Esophagus squamous epithelium (tissue), 5 donors: ENCODE measurements around the gene CASTOR1. TPM values are rescaled to one million over a fixed set of nuclear protein-coding genes. Genes with fewer than 3 reads are reported as not detected.
A peak's percentile ranks its signal among the peaks of the same experiment; 100 is the strongest.

Experiments used
- DNase-seq: peaks from one replicate; lab custom pipeline; 2025; lab: John Stamatoyannopoulos, UW
- H3K27ac ChIP-seq, 4 donors: fragments of 200-600 bp; sonication (generic); one replicate each; pipeline ENCODE4 v1.5.1; 2016 to 2019; ENCODE audit warnings: mild to moderate bottlenecking in 1 of 4
- H3K27me3 ChIP-seq, 4 donors: fragments of 200-600 bp; sonication (generic); 1 replicate in 3 of 4; 2 replicates in 1 of 4; pipeline versions ENCODE4 v1.5.1 to v1.6.0; 2017 to 2021; ENCODE audit warnings: antibody characterized with exemption in 1 of 4
- H3K36me3 ChIP-seq, 3 donors: fragments of 200-600 bp; sonication (generic); one replicate each; pipeline ENCODE4 v1.5.1; 2016 to 2019
- H3K4me1 ChIP-seq, 3 donors: fragments of 200-600 bp; sonication (generic); one replicate each; pipeline ENCODE4 v1.5.1; 2017 to 2019
- H3K4me3 ChIP-seq, 4 donors: fragments of 200-600 bp; sonication (generic); 1 replicate in 3 of 4; 2 replicates in 1 of 4; pipeline ENCODE4 v1.5.1; 2016 to 2019; ENCODE audit warnings: mild to moderate bottlenecking in 2 of 4, moderate library complexity in 1 of 4
- H3K9me3 ChIP-seq, 3 donors: fragments of 200-600 bp; sonication (generic); one replicate each; pipeline ENCODE4 v1.5.1; 2016 to 2019
- CTCF ChIP-seq, 6 experiments: fragments of 450-650 bp in 4 of 6; fragments of 200-600 bp in 2 of 6; sonication (generic) in 2 of 6; IDR thresholded peaks; one replicate each; pipeline ENCODE4 v1.5.1; 2016 to 2019; ENCODE audit warnings: antibody characterized with exemption in 6 of 6, mild to moderate bottlenecking in 4 of 6, moderate library complexity in 4 of 6
- POLR2A ChIP-seq, 4 donors: fragments of 450-650 bp; IDR thresholded peaks; one replicate each; pipeline ENCODE4 v1.6.1; 2017; ENCODE audit warnings: antibody characterized with exemption in 4 of 4, mild to moderate bottlenecking in 4 of 4, moderate library complexity in 3 of 4
- WGBS, 2 donors: methylation state at CpG; one replicate each; pipeline ENCODE4 v1.1.5; 2018; 5-methylcytosine and 5-hydroxymethylcytosine counted together
- intact Hi-C: fragments of 100-400 bp; cut with DNase I; formaldehyde crosslinking; loops from one replicate; pipeline ENCODE4 v1.15.0; 2022
- total RNA-seq, 4 donors: library from RNA; depleted of rRNA; stranded (reverse); fragments of >200 nt; gene quantifications; one replicate each; pipeline ENCODE4 v1.1.0, GENCODE V29; 2016
- donor health status: DM: yes; HTN: yes; CAD: no.

Gene CASTOR1
- total RNA-seq, 4 donors from 2014 or later, result 18.9 to 76.4 (median 40.7) TPM

GRCh38 chr22:30283342-30283741 is 6.0 kb downstream of the CASTOR1 start:
- peaks cover 7 to 55% (median 8%) of the 10 kb centered on the region in 3 donors for H3K36me3 ChIP-seq
- WGBS, 2 donors, result no CpG with 5 or more reads among the region's 4 CpGs
- no peak for TF ChIP-seq CTCF (IDR thresholded peaks at IDR 0.05)
- TF ChIP-seq POLR2A (IDR thresholded peaks at IDR 0.05), result no peak
- intact Hi-C loops, result no loop called here
- H3K9me3 ChIP-seq, result no peaks in the 10 kb centered on the region
- H3K4me1 ChIP-seq, result peaks cover 20 to 43% (median 21%) of the 10 kb centered on the region in 3 donors
- DNase-seq, result no peak
- H3K27me3 ChIP-seq, result no peaks in the 10 kb centered on the region
- H3K4me3 ChIP-seq, result no peak overlapping the region
- no peak overlapping the region for H3K27ac ChIP-seq

- no peak for DNase-seq
- Histone ChIP-seq H3K27ac (no peak overlapping the region), H3K4me1 (peaks cover 22 to 43% (median 22%) of the 10 kb centered on the region in 3 donors), H3K27me3 (no peaks in the 10 kb centered on the region), H3K9me3 (no peaks in the 10 kb centered on the region), H3K36me3 (peaks cover 7 to 55% (median 8%) of the 10 kb centered on the region in 3 donors), H3K4me3 (no peak overlapping the region)
- intact Hi-C loops, result no loop called here
- 35 to 76% methylated on average over 2 of the region's 7 CpGs for WGBS, 2 donors
- no peak for TF ChIP-seq CTCF (IDR thresholded peaks at IDR 0.05)
- no peak for TF ChIP-seq POLR2A (IDR thresholded peaks at IDR 0.05)
Observed at GRCh38 chr22:30282616-30283046, 6.7 kb downstream of the CASTOR1 start.

- TF ChIP-seq CTCF (IDR thresholded peaks at IDR 0.05) (no peak), POLR2A (IDR thresholded peaks at IDR 0.05) (no peak)
- H3K27me3 ChIP-seq, result no peaks in the 10 kb centered on the region
- H3K4me3 ChIP-seq, result no peak overlapping the region
- H3K4me1 ChIP-seq, result peaks cover 22 to 46% (median 38%) of the 10 kb centered on the region in 3 donors
- H3K27ac ChIP-seq, result no peak overlapping the region
- 75 to 78% methylated on average over 8 of the region's 8 CpGs for WGBS, 2 donors
- peaks cover 5 to 36% (median 6%) of the 10 kb centered on the region in 3 donors for H3K36me3 ChIP-seq
- intact Hi-C loops, result no loop called here
- DNase-seq, result no peak
- H3K9me3 ChIP-seq, result no peaks in the 10 kb centered on the region
Observed at GRCh38 chr22:30280505-30280904, 8.8 kb downstream of the CASTOR1 start.

- H3K27ac ChIP-seq, result no peak overlapping the region
- peaks cover 0 to 30% (median 0%) of the 10 kb centered on the region in 3 donors for H3K36me3 ChIP-seq
- DNase-seq, result no peak
- WGBS, 2 donors, result 84 to 86% methylated on average over 4 to 5 of the region's 5 CpGs
- TF ChIP-seq POLR2A (IDR thresholded peaks at IDR 0.05) (no peak), CTCF (IDR thresholded peaks at IDR 0.05) (no peak)
- H3K27me3 ChIP-seq, result no peaks in the 10 kb centered on the region
- H3K9me3 ChIP-seq, result no peaks in the 10 kb centered on the region
- H3K4me3 ChIP-seq, result no peak overlapping the region
- peaks cover 23 to 51% (median 38%) of the 10 kb centered on the region in 3 donors for H3K4me1 ChIP-seq
- intact Hi-C loops, result no loop called here
Observed at GRCh38 chr22:30279932-30280331, 9.4 kb downstream of the CASTOR1 start.

GRCh38 chr22:30279046-30279788 is 10.1 kb downstream of the CASTOR1 start:
- intact Hi-C loops, result no loop called here
- H3K9me3 ChIP-seq, result no peaks in the 10 kb centered on the region
- H3K27ac ChIP-seq, result peak overlapping the region in 1 of 4 donors; percentile 87
- DNase-seq, result no peak
- TF ChIP-seq CTCF (IDR thresholded peaks at IDR 0.05), result no peak
- H3K27me3 ChIP-seq, result no peaks in the 10 kb centered on the region
- no peak overlapping the region for H3K4me3 ChIP-seq
- peaks cover 30 to 59% (median 38%) of the 10 kb centered on the region in 3 donors for H3K4me1 ChIP-seq
- 26 to 44% methylated on average over 5 to 9 of the region's 16 CpGs for WGBS, 2 donors
- peaks cover 0 to 23% (median 0%) of the 10 kb centered on the region in 3 donors for H3K36me3 ChIP-seq
